Thoracic aorta (tissue), 2 donors: ENCODE results near the gene ANTXR1. TPM values are rescaled to one million over a fixed set of nuclear protein-coding genes. Genes with fewer than 3 reads are reported as not detected.
A peak's percentile ranks its signal among the peaks of the same experiment; 100 is the strongest.
"Not testable (repeated sequence)": the region's sequence is repeated elsewhere in the genome, so short reads cannot be mapped to it uniquely, and the experiment has no call there.

Source experiments
- ATAC-seq: fragments of 150-250 bp; one replicate; pipeline ENCODE4 v1.8.0; 2017; ENCODE audit warnings: low read depth; ENCODE audit not compliant: insufficient number of reproducible peaks, low FRiP score
- DNase-seq: peaks from one replicate; pipeline ENCODE4 v3.0.0-alpha.2; 2020; ENCODE audit warnings: low spot score
- H3K27ac ChIP-seq, 2 donors: fragments of 200-600 bp; sonication (generic); 1 replicate in 1 of 2; 2 replicates in 1 of 2; pipeline ENCODE4 v1.5.1; 2016; ENCODE audit warnings: mild to moderate bottlenecking in 2 of 2, moderate library complexity in 2 of 2
- H3K27me3 ChIP-seq: fragments of 200-600 bp; sonication (generic); replicated peaks from 2 replicates; pipeline ENCODE4 v1.6.0; 2016; ENCODE audit warnings: mild to moderate bottlenecking; ENCODE audit not compliant: insufficient read depth
- H3K36me3 ChIP-seq: fragments of 200-600 bp; sonication (generic); one replicate; pipeline ENCODE4 v1.5.1; 2016
- H3K4me1 ChIP-seq, 2 donors: fragments of 200-600 bp; sonication (generic); 1 replicate in 1 of 2; 2 replicates in 1 of 2; pipeline versions ENCODE4 v1.5.1 to v1.6.0; 2016; ENCODE audit warnings: low read depth in 2 of 2, mild to moderate bottlenecking in 1 of 2; ENCODE audit not compliant: control insufficient read depth in 1 of 2
- H3K4me3 ChIP-seq: fragments of 200-600 bp; sonication (generic); 2 replicates; pipeline ENCODE4 v1.5.1; 2016; ENCODE audit warnings: mild to moderate bottlenecking
- H3K9me3 ChIP-seq: fragments of 200-600 bp; sonication (generic); 2 replicates; pipeline ENCODE4 v1.5.1; 2016
- CTCF ChIP-seq: fragments of 200-600 bp; sonication (generic); IDR thresholded peaks from one replicate; pipeline ENCODE4 v1.5.1; 2019; ENCODE audit warnings: antibody characterized with exemption
- total RNA-seq, 2 donors: library from RNA; depleted of rRNA; stranded (reverse); fragments of >200 nt; gene quantifications; one replicate each; pipeline versions ENCODE4 v1.1.0 to v1.2.3, GENCODE V29; 2016

The ANTXR1 gene
- total RNA-seq, 2 donors from 2014 or later, result 253 to 313 TPM

- Histone ChIP-seq H3K9me3 (no peaks in the 10 kb centered on the region), H3K27ac (peak overlapping the region; percentile 73 to 97), H3K4me3 (no peak overlapping the region), H3K36me3 (no peaks in the 10 kb centered on the region), H3K4me1 (peaks cover 71 to 100% of the 10 kb centered on the region in 2 donors), H3K27me3 (no peaks in the 10 kb centered on the region)
- DNase-seq (no peak), ATAC-seq (no peak)
- no peak for TF ChIP-seq CTCF
These were observed 157.7 kb downstream of the ANTXR1 start for GRCh38 chr2:69170661-69171060.

GRCh38 chr2:69171116-69171896 is 158.3 kb downstream of the ANTXR1 start:
- TF ChIP-seq CTCF, result no peak
- Histone ChIP-seq H3K9me3 (no peaks in the 10 kb centered on the region), H3K4me1 (peaks cover 74 to 100% of the 10 kb centered on the region in 2 donors), H3K27ac (peak overlapping the region; percentile 73 to 97), H3K27me3 (no peaks in the 10 kb centered on the region), H3K36me3 (no peaks in the 10 kb centered on the region), H3K4me3 (no peak overlapping the region)
- no peak for ATAC-seq
- DNase-seq, result no peak

- Histone ChIP-seq H3K36me3 (no peaks in the 10 kb centered on the region), H3K27me3 (no peaks in the 10 kb centered on the region), H3K4me1 (peaks cover 74 to 100% of the 10 kb centered on the region in 2 donors), H3K9me3 (no peaks in the 10 kb centered on the region), H3K4me3 (no peak overlapping the region), H3K27ac (peak overlapping the region; percentile 73 to 97)
- DNase-seq (no peak), ATAC-seq (no peak)
- TF ChIP-seq CTCF, result no peak
These were observed 159.0 kb downstream of the ANTXR1 start for GRCh38 chr2:69171897-69172525.

- Histone ChIP-seq H3K27ac (peak overlapping the region; percentile 73 to 97), H3K4me1 (peaks cover 67 to 96% of the 10 kb centered on the region in 2 donors)
- no peak for TF ChIP-seq CTCF
These were observed 160.7 kb downstream of the ANTXR1 start for GRCh38 chr2:69173706-69174105.

GRCh38 chr2:69174211-69174610 is 161.2 kb downstream of the ANTXR1 start:
- not testable (repeated sequence) for H3K36me3 ChIP-seq, DNase-seq, H3K9me3 ChIP-seq, H3K4me3 ChIP-seq, H3K27me3 ChIP-seq, ATAC-seq
- Histone ChIP-seq H3K27ac (peak overlapping the region; percentile 73 to 97), H3K4me1 (peaks cover 63 to 95% of the 10 kb centered on the region in 2 donors)

More at GRCh38 chr2:69173706-69174105, 160.7 kb downstream of the ANTXR1 start:
- H3K36me3 ChIP-seq, result no peaks in the 10 kb centered on the region
- DNase-seq (no peak), ATAC-seq (no peak)
- H3K9me3 ChIP-seq, result no peaks in the 10 kb centered on the region
- H3K27me3 ChIP-seq, result no peaks in the 10 kb centered on the region
- H3K4me3 ChIP-seq, result no peak overlapping the region
